HG03060 (cell line): ENCODE data around the gene MGAT5B.

ENCODE experiments used
- ATAC-seq: cut with Tn5 transposase; IDR thresholded peaks from one replicate; pipeline ENCODE4 v1.9.1; 2021; ENCODE audit warnings: low read depth, moderate number of reproducible peaks; ENCODE audit not compliant: unreplicated experiment

MGAT5B gene

GRCh38 chr17:76922967-76923366 lies 54.8 kb downstream of the MGAT5B start:
- no peak for ATAC-seq

- ATAC-seq: no peak
Observed at GRCh38 chr17:76923491-76923890, 55.3 kb downstream of the MGAT5B start.

- no peak for ATAC-seq
Observed at GRCh38 chr17:76924345-76925342, 56.4 kb downstream of the MGAT5B start.

GRCh38 chr17:76925441-76925891 lies 57.3 kb downstream of the MGAT5B start:
- ATAC-seq: no peak

DNA sequence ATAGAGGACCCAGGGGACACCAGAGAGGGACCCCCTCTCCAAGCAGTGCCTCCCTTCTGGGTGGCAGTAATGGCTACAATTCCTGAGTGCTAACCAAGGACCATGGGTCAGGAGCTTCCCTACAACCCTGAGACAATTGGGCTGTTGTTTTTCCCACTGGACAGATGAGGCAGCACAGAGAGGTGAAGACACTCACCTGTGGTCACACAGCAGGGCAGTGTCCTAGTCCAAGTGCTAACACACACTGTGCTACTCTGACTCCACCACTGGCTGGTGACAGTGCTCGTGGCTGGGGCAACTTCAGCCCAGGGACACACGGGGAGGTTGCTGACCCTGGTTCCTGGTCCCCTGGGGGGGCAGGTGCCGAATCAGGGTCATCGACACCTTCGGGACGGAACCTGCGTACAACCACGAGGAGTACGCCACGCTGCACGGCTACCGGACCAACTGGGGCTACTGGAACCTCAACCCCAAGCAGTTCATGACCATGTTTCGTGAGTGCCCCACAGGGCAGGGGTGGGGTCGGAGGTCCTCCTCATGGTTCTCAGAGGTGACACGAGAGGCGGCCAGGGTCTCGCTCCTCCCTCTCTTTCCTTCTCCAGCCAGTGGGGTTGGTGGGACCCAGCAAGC lies 58.1 kb downstream of the MGAT5B start:
- no peak for ATAC-seq

DNA sequence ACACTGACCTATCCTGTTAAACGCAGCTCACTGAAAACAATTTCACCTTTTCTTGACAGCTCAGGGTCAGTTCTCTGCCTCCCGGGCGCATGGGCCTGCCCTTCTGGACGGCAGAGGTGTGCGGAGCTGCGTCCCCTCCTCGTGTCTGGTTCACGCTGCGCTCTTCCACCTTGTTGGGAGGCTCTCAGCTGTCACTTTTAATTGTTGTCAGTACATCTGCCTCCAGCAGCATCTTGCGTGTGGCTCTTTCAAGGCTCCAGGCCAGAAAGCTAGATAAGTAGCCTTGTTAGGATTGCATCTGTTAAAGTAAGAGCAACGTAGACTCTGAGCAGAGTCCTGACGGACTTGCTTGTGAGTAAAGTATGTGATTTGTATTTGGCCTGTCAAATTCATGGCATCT lies 59.4 kb downstream of the MGAT5B start:
- no peak for ATAC-seq

DNA sequence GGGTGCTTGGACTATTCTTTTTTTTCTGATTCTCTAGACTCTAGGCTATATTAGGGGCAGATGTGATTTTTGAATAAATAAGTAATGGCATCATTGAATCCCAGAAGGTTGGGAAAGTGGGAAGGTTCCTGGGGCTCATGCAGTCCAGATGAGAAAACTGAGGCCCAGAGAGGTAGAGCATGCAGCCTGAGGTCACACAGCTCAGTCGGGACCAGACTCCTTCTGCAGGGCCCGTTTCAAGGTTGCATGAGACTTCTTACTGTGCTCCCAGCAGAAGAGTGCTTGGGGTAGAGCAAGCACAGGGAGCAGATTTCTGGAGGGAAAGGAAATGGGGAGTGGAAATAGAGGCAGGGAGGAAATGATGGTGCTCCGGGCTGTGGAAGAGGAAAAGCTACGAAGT lies 59.8 kb downstream of the MGAT5B start:
- no peak for ATAC-seq

- no peak for ATAC-seq
Observed at GRCh38 chr17:76929148-76929547, 60.9 kb downstream of the MGAT5B start.

DNA sequence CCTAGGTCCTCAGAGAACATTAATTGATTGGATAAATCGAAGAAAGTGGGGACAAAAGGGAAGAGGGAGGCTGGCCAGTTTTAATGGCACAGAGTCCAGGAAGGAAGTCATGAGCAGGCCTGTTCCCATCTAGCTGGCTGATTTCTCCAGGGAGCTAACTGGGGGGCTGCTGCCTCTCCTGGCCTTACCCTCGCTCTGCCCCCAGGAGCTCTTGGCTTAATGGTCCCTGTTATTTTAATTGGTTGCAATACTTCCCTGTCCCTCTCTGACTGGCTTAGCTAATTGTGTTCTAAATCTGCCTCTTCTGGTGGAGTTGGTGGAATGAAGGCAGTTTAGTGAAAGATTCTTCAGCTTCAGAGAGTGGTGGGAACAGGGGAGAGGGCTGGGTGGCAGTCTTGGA lies 61.4 kb downstream of the MGAT5B start:
- no peak for ATAC-seq

GRCh38 chr17:76930107-76930506 lies 61.9 kb downstream of the MGAT5B start:
- no peak for ATAC-seq

- ATAC-seq: no peak
Observed at GRCh38 chr17:76932402-76933333, 64.5 kb downstream of the MGAT5B start.

GRCh38 chr17:76934561-76935320 lies 66.5 kb downstream of the MGAT5B start:
- no peak for ATAC-seq

GRCh38 chr17:76935331-76935730 lies 67.1 kb downstream of the MGAT5B start:
- no peak for ATAC-seq

DNA sequence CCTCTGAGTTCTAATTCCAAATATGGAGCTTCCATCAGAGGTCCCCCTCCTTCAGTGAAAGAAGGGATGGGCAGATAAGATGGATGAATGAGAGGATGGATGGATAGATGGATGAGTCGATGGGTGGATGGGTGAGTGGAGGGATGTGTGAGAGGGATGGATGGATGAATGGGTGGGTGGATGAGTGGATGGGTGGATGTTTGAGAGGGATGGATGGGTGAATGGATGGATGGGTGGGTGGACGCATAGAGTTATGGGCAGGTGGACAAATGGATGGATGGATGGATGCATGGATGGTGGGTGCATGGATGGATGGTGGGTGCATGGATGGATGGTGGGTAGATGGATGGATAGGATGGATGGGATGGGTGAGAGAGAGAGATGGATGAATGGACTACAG lies 69.0 kb downstream of the MGAT5B start:
- no peak for ATAC-seq

DNA sequence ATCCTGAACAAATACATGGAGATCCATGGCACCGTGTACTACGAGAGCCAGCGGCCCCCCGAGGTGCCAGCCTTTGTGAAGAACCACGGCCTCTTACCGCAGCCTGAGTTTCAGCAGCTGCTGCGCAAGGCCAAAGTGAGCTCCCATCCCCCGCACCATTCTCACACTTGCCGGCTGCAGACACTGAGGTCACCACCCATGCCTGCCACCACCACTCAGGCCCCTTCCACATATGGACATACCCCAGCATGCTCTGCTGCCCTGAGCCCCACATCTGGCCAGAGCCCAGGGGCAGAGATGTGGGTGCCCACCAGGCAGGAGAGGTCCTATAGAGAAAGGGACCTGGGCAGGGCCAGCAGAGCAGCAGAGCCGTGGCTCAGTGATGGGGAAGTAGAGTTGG lies 69.8 kb downstream of the MGAT5B start:
- no peak for ATAC-seq

- ATAC-seq: no peak
Observed at GRCh38 chr17:76940295-76940694, 72.1 kb downstream of the MGAT5B start.

DNA sequence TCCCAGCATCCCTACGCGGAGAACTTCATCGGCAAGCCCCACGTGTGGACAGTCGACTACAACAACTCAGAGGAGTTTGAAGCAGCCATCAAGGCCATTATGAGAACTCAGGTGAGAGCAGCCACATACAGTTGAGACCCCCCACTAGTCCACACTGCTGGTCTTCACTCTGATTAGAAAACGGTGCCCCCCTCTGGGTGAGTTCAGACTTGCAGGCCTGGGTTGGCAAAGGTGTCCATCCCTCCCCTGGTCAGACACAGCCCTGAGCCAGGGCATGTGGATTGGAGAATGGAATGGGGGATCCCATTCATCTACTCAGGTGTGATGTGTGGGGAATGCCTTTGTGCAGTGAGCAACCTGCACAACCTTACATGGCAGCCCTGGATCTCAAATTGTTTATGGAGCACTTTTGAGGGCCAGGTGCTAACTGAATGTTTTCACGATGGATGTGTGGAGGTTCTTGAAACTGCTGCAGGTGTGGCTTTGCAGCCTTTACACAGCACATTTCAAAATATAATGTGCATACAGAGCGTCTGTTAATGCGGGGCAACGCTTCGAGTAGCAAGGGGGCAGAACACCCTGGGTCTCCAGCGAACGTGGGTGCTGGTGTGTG lies 72.6 kb downstream of the MGAT5B start:
- ATAC-seq: no peak

DNA sequence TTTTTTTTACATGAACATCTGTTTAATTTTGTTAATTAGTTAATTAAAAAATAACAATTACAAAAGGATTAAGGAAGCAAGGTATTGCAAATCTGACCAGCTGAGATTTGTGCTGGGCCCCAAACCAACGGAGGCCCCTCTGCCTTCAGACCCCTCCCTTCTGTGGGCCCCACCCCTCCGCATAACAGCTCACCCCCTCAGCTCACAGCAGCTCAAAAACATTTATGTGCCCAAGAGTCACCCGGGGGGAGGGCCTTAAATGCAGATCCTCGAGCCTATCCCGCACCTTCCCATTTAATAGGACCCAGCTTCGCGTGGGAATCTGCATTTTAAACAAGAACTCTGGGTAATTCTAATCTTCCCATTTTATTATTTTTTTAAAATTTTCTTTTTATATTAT lies 75.0 kb downstream of the MGAT5B start:
- ATAC-seq: no peak

- no peak for ATAC-seq
Observed at GRCh38 chr17:76943781-76944213, 75.6 kb downstream of the MGAT5B start.
